ENCODE measurements around the gene KIAA1958.

DNA sequence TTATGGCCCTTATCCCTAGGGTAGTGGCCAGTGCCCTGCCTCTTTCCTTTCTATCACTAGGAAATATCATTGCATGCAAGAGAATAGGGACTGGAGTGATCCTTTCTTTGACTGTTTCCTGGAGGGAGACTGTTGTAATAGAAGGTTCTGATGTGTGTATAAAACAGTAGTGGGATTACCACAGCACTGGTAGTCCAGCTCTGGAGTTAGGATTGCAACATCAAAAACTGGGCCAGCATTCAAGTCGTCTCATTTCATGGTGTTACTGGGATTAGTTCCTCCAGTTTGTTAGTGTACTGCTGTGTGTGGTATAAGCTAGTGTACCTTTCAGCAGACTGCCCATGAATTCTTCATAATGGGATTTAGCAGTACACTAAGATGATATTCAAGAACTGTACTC, 45.8 kb downstream of the KIAA1958 start:
- TF ChIP-seq, protein P1, sequence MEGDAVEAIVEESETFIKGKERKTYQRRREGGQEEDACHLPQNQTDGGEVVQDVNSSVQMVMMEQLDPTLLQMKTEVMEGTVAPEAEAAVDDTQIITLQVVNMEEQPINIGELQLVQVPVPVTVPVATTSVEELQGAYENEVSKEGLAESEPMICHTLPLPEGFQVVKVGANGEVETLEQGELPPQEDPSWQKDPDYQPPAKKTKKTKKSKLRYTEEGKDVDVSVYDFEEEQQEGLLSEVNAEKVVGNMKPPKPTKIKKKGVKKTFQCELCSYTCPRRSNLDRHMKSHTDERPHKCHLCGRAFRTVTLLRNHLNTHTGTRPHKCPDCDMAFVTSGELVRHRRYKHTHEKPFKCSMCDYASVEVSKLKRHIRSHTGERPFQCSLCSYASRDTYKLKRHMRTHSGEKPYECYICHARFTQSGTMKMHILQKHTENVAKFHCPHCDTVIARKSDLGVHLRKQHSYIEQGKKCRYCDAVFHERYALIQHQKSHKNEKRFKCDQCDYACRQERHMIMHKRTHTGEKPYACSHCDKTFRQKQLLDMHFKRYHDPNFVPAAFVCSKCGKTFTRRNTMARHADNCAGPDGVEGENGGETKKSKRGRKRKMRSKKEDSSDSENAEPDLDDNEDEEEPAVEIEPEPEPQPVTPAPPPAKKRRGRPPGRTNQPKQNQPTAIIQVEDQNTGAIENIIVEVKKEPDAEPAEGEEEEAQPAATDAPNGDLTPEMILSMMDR (IDR thresholded peaks at IDR 0.05): no peak
- no peak for TF ChIP-seq POLR2A (IDR thresholded peaks at IDR 0.05)
- no peak for TF ChIP-seq POLR2AphosphoS5 (IDR thresholded peaks at IDR 0.05)

Data from breast epithelium (tissue), 3 donors.